Measurements from ENCODE around the gene PHF2. TPM values are rescaled to one million over a fixed set of nuclear protein-coding genes. Genes with fewer than 3 reads are reported as not detected.
A peak's percentile ranks its signal among the peaks of the same experiment; 100 is the strongest.

PHF2 gene
- total RNA-seq, 1 experiment from 2014 or later = 11.6 TPM

DNA sequence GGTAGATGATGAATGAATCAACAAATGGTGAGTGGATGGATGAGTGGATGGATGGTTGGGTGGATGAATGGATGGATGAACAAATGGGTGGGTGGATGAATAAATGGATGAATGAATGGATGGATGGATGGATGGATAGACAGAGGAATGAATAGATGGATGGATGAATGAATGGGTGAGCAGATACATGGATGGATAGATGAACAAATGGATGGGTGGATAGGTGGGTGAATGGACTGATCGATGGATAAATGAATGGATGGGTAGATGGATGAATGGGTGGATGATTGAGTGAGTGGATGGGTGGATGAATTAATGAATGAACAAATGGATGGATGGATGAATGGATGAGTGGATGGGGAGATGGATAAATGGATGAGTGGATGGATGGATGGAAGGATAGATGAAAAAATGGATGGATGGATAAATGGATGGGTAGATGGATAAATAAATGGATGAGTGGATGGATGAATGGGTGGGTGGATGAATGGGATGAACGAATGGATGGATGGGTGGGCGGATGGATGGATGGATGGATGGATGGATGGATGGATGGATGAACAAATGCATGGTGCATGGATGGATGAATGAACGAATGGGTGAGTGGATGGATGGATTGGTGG is 85.7 kb downstream of the PHF2 start:
- H3K4me3 Mint-ChIP-seq = no peak overlapping the region
- no peaks in the 10 kb centered on the region for H3K9me3 Mint-ChIP-seq
- TF ChIP-seq, protein P1, sequence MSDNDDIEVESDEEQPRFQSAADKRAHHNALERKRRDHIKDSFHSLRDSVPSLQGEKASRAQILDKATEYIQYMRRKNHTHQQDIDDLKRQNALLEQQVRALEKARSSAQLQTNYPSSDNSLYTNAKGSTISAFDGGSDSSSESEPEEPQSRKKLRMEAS (CRISPR knock-in tag; IDR thresholded peaks at IDR 0.05) = no peak
- no peak for TF ChIP-seq KAT7 (CRISPR knock-in tag; IDR thresholded peaks at IDR 0.05; ENCODE audit: borderline replicate concordance)
- no peak for TF ChIP-seq ZNF671 (CRISPR knock-in tag; IDR thresholded peaks at IDR 0.05)
- TF ChIP-seq ZBTB21 (CRISPR knock-in tag; IDR thresholded peaks at IDR 0.05; ENCODE audit: borderline replicate concordance) = no peak
- TF ChIP-seq, protein P2, sequence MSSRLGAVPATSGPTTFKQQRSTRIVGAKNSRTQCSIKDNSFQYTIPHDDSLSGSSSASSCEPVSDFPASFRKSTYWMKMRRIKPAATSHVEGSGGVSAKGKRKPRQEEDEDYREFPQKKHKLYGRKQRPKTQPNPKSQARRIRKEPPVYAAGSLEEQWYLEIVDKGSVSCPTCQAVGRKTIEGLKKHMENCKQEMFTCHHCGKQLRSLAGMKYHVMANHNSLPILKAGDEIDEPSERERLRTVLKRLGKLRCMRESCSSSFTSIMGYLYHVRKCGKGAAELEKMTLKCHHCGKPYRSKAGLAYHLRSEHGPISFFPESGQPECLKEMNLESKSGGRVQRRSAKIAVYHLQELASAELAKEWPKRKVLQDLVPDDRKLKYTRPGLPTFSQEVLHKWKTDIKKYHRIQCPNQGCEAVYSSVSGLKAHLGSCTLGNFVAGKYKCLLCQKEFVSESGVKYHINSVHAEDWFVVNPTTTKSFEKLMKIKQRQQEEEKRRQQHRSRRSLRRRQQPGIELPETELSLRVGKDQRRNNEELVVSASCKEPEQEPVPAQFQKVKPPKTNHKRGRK (CRISPR knock-in tag; IDR thresholded peaks at IDR 0.05; ENCODE audit: borderline replicate concordance) = no peak
- TF ChIP-seq TCF7 (CRISPR knock-in tag; IDR thresholded peaks at IDR 0.05; ENCODE audit: low read depth) = no peak
- no peak for TF ChIP-seq NFATC4 (CRISPR knock-in tag; IDR thresholded peaks at IDR 0.05)
- TF ChIP-seq, protein P3, sequence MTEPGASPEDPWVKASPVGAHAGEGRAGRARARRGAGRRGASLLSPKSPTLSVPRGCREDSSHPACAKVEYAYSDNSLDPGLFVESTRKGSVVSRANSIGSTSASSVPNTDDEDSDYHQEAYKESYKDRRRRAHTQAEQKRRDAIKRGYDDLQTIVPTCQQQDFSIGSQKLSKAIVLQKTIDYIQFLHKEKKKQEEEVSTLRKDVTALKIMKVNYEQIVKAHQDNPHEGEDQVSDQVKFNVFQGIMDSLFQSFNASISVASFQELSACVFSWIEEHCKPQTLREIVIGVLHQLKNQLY (CRISPR knock-in tag; IDR thresholded peaks at IDR 0.05) = no peak
- TF ChIP-seq NR1H2 (CRISPR knock-in tag; IDR thresholded peaks at IDR 0.05) = no peak
- TF ChIP-seq, protein P4, sequence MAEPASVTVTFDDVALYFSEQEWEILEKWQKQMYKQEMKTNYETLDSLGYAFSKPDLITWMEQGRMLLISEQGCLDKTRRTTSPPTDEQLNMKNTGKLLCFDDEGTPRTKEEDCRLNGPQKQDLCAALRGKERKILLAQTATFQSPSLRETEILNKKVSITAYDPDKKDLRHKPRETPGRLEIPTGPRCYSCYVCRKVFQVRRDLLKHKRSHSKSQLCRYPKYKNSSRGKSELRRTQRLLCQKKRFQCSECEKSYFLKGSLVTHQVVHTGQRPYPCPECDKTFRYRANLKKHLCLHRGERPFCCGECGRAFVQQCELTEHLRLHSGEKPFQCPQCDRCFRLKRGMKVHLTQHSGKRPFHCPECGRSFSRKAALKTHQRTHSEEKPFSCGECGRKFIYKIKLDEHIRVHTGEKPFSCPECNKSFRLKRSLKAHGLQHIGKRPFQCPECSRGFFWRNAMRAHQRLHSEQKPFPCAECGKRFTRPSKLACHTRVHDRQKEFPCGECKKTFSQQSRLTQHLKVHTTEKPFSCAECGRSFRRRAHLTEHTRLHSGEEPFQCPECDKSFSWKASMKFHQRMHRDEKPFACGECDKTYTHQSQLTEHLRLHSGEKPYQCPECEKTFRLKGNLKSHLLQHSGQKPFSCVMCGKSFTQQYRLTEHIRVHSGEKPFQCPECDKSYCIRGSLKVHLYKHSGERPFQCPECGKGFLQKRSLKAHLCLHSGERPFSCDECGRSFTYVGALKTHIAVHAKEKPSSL (CRISPR knock-in tag; conservative IDR thresholded peaks at IDR 0.05) = no peak
- TF ChIP-seq, protein P5, sequence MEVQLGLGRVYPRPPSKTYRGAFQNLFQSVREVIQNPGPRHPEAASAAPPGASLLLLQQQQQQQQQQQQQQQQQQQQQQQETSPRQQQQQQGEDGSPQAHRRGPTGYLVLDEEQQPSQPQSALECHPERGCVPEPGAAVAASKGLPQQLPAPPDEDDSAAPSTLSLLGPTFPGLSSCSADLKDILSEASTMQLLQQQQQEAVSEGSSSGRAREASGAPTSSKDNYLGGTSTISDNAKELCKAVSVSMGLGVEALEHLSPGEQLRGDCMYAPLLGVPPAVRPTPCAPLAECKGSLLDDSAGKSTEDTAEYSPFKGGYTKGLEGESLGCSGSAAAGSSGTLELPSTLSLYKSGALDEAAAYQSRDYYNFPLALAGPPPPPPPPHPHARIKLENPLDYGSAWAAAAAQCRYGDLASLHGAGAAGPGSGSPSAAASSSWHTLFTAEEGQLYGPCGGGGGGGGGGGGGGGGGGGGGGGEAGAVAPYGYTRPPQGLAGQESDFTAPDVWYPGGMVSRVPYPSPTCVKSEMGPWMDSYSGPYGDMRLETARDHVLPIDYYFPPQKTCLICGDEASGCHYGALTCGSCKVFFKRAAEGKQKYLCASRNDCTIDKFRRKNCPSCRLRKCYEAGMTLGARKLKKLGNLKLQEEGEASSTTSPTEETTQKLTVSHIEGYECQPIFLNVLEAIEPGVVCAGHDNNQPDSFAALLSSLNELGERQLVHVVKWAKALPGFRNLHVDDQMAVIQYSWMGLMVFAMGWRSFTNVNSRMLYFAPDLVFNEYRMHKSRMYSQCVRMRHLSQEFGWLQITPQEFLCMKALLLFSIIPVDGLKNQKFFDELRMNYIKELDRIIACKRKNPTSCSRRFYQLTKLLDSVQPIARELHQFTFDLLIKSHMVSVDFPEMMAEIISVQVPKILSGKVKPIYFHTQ (CRISPR knock-in tag; IDR thresholded peaks at IDR 0.05) = no peak
- TF ChIP-seq IRF2 (CRISPR knock-in tag; IDR thresholded peaks at IDR 0.05; ENCODE audit: borderline replicate concordance, low read depth) = no peak
- no peak for TF ChIP-seq TEAD4 (CRISPR knock-in tag; IDR thresholded peaks at IDR 0.05)
- TF ChIP-seq, protein P6, sequence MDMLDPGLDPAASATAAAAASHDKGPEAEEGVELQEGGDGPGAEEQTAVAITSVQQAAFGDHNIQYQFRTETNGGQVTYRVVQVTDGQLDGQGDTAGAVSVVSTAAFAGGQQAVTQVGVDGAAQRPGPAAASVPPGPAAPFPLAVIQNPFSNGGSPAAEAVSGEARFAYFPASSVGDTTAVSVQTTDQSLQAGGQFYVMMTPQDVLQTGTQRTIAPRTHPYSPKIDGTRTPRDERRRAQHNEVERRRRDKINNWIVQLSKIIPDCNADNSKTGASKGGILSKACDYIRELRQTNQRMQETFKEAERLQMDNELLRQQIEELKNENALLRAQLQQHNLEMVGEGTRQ (CRISPR knock-in tag; IDR thresholded peaks at IDR 0.05) = no peak
- no peaks in the 10 kb centered on the region for H3K27me3 Mint-ChIP-seq (ENCODE audit: low read depth)
- ChIA-PET CTCF (no interaction called here), POLR2A (no interaction called here)
- DNase-seq (ENCODE audit: low spot score) = no peak
- H3K4me1 Mint-ChIP-seq = no peaks in the 10 kb centered on the region
- H3K36me3 Mint-ChIP-seq = peaks cover 7% of the 10 kb centered on the region; the same call in 1 of the 2 replicates
- no peak for ATAC-seq
- H3K27ac Mint-ChIP-seq = no peak overlapping the region

DNA sequence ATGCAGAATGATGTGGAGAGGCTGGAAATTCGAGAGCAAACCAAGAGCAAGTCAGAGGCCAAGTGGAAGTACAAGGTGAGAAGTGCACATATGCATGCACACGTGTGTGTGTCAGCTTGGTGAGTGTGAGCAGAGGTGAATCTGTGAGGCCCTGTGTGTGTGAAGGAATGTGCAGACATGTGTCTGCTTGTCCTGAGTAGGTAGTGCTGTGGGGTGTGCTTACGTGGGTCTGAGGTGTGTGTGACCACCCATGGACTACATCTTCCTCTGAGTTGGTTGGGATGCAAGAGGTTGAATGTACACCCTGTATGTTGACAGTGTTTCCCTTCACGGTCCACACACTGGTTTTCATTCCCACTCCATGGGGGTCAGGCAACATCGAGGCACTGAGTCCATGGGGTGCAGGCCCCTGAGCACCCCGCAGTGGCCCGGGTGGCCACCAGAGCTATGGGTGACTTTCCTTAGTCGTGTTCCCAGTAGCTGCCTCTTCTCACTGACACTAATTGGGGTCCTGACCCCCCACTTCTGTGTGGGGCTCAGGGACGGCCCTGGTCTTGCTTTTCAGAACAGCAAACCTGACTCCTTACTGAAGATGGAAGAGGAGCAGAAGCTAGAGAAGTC is 86.7 kb downstream of the PHF2 start:
- no peak overlapping the region for H3K4me3 Mint-ChIP-seq
- no peak overlapping the region for H3K27ac Mint-ChIP-seq
- ATAC-seq = no peak
- no peaks in the 10 kb centered on the region for H3K4me1 Mint-ChIP-seq
- ChIA-PET CTCF (interaction anchor here (1.0 kb wide), 1 partner anchor 19 kb away, joined by 3 read pairs; no protein-coding TSS in a partner anchor), POLR2A (no interaction called here)
- no peaks in the 10 kb centered on the region for H3K27me3 Mint-ChIP-seq (ENCODE audit: low read depth)
- no peaks in the 10 kb centered on the region for H3K9me3 Mint-ChIP-seq
- H3K36me3 Mint-ChIP-seq = peaks cover 4% of the 10 kb centered on the region; the same call in 1 of the 2 replicates
- DNase-seq (ENCODE audit: low spot score) = peak; percentile 3
- TF ChIP-seq, protein P7, sequence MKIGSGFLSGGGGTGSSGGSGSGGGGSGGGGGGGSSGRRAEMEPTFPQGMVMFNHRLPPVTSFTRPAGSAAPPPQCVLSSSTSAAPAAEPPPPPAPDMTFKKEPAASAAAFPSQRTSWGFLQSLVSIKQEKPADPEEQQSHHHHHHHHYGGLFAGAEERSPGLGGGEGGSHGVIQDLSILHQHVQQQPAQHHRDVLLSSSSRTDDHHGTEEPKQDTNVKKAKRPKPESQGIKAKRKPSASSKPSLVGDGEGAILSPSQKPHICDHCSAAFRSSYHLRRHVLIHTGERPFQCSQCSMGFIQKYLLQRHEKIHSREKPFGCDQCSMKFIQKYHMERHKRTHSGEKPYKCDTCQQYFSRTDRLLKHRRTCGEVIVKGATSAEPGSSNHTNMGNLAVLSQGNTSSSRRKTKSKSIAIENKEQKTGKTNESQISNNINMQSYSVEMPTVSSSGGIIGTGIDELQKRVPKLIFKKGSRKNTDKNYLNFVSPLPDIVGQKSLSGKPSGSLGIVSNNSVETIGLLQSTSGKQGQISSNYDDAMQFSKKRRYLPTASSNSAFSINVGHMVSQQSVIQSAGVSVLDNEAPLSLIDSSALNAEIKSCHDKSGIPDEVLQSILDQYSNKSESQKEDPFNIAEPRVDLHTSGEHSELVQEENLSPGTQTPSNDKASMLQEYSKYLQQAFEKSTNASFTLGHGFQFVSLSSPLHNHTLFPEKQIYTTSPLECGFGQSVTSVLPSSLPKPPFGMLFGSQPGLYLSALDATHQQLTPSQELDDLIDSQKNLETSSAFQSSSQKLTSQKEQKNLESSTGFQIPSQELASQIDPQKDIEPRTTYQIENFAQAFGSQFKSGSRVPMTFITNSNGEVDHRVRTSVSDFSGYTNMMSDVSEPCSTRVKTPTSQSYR (CRISPR knock-in tag; IDR thresholded peaks at IDR 0.05) = no peak
- no peak for TF ChIP-seq ZNF138 (CRISPR knock-in tag; conservative IDR thresholded peaks at IDR 0.05)
- TF ChIP-seq, protein P8, sequence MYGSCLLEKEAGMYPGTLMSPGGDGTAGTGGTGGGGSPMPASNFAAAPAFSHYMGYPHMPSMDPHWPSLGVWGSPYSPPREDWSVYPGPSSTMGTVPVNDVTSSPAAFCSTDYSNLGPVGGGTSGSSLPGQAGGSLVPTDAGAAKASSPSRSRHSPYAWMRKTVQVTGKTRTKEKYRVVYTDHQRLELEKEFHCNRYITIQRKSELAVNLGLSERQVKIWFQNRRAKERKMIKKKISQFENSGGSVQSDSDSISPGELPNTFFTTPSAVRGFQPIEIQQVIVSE (CRISPR knock-in tag; IDR thresholded peaks at IDR 0.05; ENCODE audit: borderline replicate concordance) = no peak
- no peak for TF ChIP-seq OVOL2 (CRISPR knock-in tag; IDR thresholded peaks at IDR 0.05; ENCODE audit: borderline replicate concordance)
- TF ChIP-seq, protein P9, sequence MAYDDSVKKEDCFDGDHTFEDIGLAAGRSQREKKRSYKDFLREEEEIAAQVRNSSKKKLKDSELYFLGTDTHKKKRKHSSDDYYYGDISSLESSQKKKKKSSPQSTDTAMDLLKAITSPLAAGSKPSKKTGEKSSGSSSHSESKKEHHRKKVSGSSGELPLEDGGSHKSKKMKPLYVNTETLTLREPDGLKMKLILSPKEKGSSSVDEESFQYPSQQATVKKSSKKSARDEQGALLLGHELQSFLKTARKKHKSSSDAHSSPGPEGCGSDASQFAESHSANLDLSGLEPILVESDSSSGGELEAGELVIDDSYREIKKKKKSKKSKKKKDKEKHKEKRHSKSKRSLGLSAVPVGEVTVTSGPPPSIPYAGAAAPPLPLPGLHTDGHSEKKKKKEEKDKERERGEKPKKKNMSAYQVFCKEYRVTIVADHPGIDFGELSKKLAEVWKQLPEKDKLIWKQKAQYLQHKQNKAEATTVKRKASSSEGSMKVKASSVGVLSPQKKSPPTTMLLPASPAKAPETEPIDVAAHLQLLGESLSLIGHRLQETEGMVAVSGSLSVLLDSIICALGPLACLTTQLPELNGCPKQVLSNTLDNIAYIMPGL (CRISPR knock-in tag; IDR thresholded peaks at IDR 0.05) = no peak
- TF ChIP-seq CREB1 (CRISPR knock-in tag; IDR thresholded peaks at IDR 0.05) = no peak
